ENCODE measurements around the gene RNF214. TPM values are rescaled to one million over a fixed set of nuclear protein-coding genes. Genes with fewer than 3 reads are reported as not detected.

Gene RNF214
- total RNA-seq, 1 donor from 2014 or later, result 18.5 TPM

GRCh38 chr11:117273550-117274289 is 41.2 kb downstream of the RNF214 start:
- Mint-ChIP-seq H3K4me1 (ENCODE audit: low read depth) (no peaks in the 10 kb centered on the region), H3K27me3 (ENCODE audit: insufficient read depth) (no peaks in the 10 kb centered on the region), H3K9me3 (no peaks in the 10 kb centered on the region), H3K36me3 (ENCODE audit: low read depth) (peaks cover 12% of the 10 kb centered on the region), H3K27ac (no peak overlapping the region), H3K4me3 (no peak overlapping the region)
- intact Hi-C loops (cut with micrococcal nuclease), result no loop called here
- DNase-seq (ENCODE audit: low spot score), result no peak

GRCh38 chr11:117278347-117278746 is 45.9 kb downstream of the RNF214 start:
- peaks cover 15% of the 10 kb centered on the region for H3K36me3 Mint-ChIP-seq (ENCODE audit: low read depth)
- no peak overlapping the region for H3K27ac Mint-ChIP-seq
- no peak for DNase-seq (ENCODE audit: low spot score)
- peaks cover 11% of the 10 kb centered on the region for H3K4me1 Mint-ChIP-seq (ENCODE audit: low read depth)
- no peaks in the 10 kb centered on the region for H3K9me3 Mint-ChIP-seq
- intact Hi-C loops (cut with micrococcal nuclease), result no loop called here
- H3K27me3 Mint-ChIP-seq (ENCODE audit: insufficient read depth), result no peaks in the 10 kb centered on the region
- no peak overlapping the region for H3K4me3 Mint-ChIP-seq

GRCh38 chr11:117279711-117280376 is 47.4 kb downstream of the RNF214 start:
- H3K27ac Mint-ChIP-seq, result no peak overlapping the region
- H3K4me3 Mint-ChIP-seq, result no peak overlapping the region

GRCh38 chr11:117281159-117281558 is 48.7 kb downstream of the RNF214 start:
- peaks cover 9% of the 10 kb centered on the region for H3K36me3 Mint-ChIP-seq (ENCODE audit: low read depth)
- H3K27ac Mint-ChIP-seq, result no peak overlapping the region
- H3K9me3 Mint-ChIP-seq, result no peaks in the 10 kb centered on the region
- no peak for DNase-seq (ENCODE audit: low spot score)
- no peaks in the 10 kb centered on the region for H3K27me3 Mint-ChIP-seq (ENCODE audit: insufficient read depth)
- intact Hi-C loops (cut with micrococcal nuclease), result no loop called here
- H3K4me1 Mint-ChIP-seq (ENCODE audit: low read depth), result peaks cover 11% of the 10 kb centered on the region
- H3K4me3 Mint-ChIP-seq, result no peak overlapping the region

More at GRCh38 chr11:117279711-117280376, 47.4 kb downstream of the RNF214 start:
- Mint-ChIP-seq H3K27me3 (ENCODE audit: insufficient read depth) (no peaks in the 10 kb centered on the region), H3K4me1 (ENCODE audit: low read depth) (peaks cover 11% of the 10 kb centered on the region), H3K36me3 (ENCODE audit: low read depth) (peaks cover 9% of the 10 kb centered on the region), H3K9me3 (no peaks in the 10 kb centered on the region)
- intact Hi-C loops (cut with micrococcal nuclease), result no loop called here
- no peak for DNase-seq (ENCODE audit: low spot score)

- no peak overlapping the region for H3K27ac Mint-ChIP-seq
- H3K9me3 Mint-ChIP-seq, result no peaks in the 10 kb centered on the region
- no peaks in the 10 kb centered on the region for H3K27me3 Mint-ChIP-seq (ENCODE audit: insufficient read depth)
- peaks cover 11% of the 10 kb centered on the region for H3K4me1 Mint-ChIP-seq (ENCODE audit: low read depth)
- intact Hi-C loops (cut with micrococcal nuclease), result no loop called here
- H3K36me3 Mint-ChIP-seq (ENCODE audit: low read depth), result peaks cover 12% of the 10 kb centered on the region
- DNase-seq (ENCODE audit: low spot score), result no peak
- H3K4me3 Mint-ChIP-seq, result no peak overlapping the region
Measured at GRCh38 chr11:117281869-117282268, 49.4 kb downstream of the RNF214 start.

GRCh38 chr11:117282956-117283355 is 50.5 kb downstream of the RNF214 start:
- intact Hi-C loops (cut with micrococcal nuclease), result no loop called here

GRCh38 chr11:117284053-117284452 is 51.6 kb downstream of the RNF214 start:
- no peak for DNase-seq (ENCODE audit: low spot score)
- Mint-ChIP-seq H3K27ac (no peak overlapping the region), H3K27me3 (ENCODE audit: insufficient read depth) (no peaks in the 10 kb centered on the region), H3K4me1 (ENCODE audit: low read depth) (peaks cover 11% of the 10 kb centered on the region), H3K9me3 (no peaks in the 10 kb centered on the region), H3K4me3 (no peak overlapping the region), H3K36me3 (ENCODE audit: low read depth) (peaks cover 12% of the 10 kb centered on the region)
- intact Hi-C loops (cut with micrococcal nuclease), result no loop called here

More at GRCh38 chr11:117282956-117283355, 50.5 kb downstream of the RNF214 start:
- Mint-ChIP-seq H3K4me3 (no peak overlapping the region), H3K27me3 (ENCODE audit: insufficient read depth) (no peaks in the 10 kb centered on the region), H3K27ac (no peak overlapping the region), H3K4me1 (ENCODE audit: low read depth) (peaks cover 11% of the 10 kb centered on the region), H3K9me3 (no peaks in the 10 kb centered on the region), H3K36me3 (ENCODE audit: low read depth) (peaks cover 12% of the 10 kb centered on the region)
- no peak for DNase-seq (ENCODE audit: low spot score)

GRCh38 chr11:117286588-117286987 is 54.1 kb downstream of the RNF214 start:
- no peak overlapping the region for H3K27ac Mint-ChIP-seq
- peaks cover 12% of the 10 kb centered on the region for H3K36me3 Mint-ChIP-seq (ENCODE audit: low read depth)

GRCh38 chr11:117287668-117288067 is 55.2 kb downstream of the RNF214 start:
- no peaks in the 10 kb centered on the region for H3K27me3 Mint-ChIP-seq (ENCODE audit: insufficient read depth)
- H3K4me3 Mint-ChIP-seq, result no peak overlapping the region
- intact Hi-C loops (cut with micrococcal nuclease), result no loop called here
- no peak overlapping the region for H3K27ac Mint-ChIP-seq
- H3K36me3 Mint-ChIP-seq (ENCODE audit: low read depth), result peaks cover 6% of the 10 kb centered on the region
- no peak for DNase-seq (ENCODE audit: low spot score)
- H3K4me1 Mint-ChIP-seq (ENCODE audit: low read depth), result no peaks in the 10 kb centered on the region
- no peaks in the 10 kb centered on the region for H3K9me3 Mint-ChIP-seq

More at GRCh38 chr11:117286588-117286987, 54.1 kb downstream of the RNF214 start:
- Mint-ChIP-seq H3K9me3 (no peaks in the 10 kb centered on the region), H3K4me3 (no peak overlapping the region), H3K27me3 (ENCODE audit: insufficient read depth) (no peaks in the 10 kb centered on the region), H3K4me1 (ENCODE audit: low read depth) (no peaks in the 10 kb centered on the region)
- DNase-seq (ENCODE audit: low spot score), result no peak
- intact Hi-C loops (cut with micrococcal nuclease), result no loop called here

GRCh38 chr11:117289795-117290194 is 57.3 kb downstream of the RNF214 start:
- Mint-ChIP-seq H3K9me3 (no peaks in the 10 kb centered on the region), H3K4me1 (ENCODE audit: low read depth) (no peaks in the 10 kb centered on the region), H3K4me3 (no peak overlapping the region), H3K36me3 (ENCODE audit: low read depth) (peaks cover 6% of the 10 kb centered on the region), H3K27ac (no peak overlapping the region), H3K27me3 (ENCODE audit: insufficient read depth) (no peaks in the 10 kb centered on the region)
- no peak for DNase-seq (ENCODE audit: low spot score)
- intact Hi-C loops (cut with micrococcal nuclease), result no loop called here

- Mint-ChIP-seq H3K27ac (no peak within 1 kb of the TSS), H3K9me3 (no peaks in the 10 kb centered on the region), H3K36me3 (ENCODE audit: low read depth) (peaks cover 3% of the 10 kb centered on the region), H3K27me3 (ENCODE audit: insufficient read depth) (no peaks in the 10 kb centered on the region), H3K4me1 (ENCODE audit: low read depth) (no peaks in the 10 kb centered on the region), H3K4me3 (no peak within 1 kb of the TSS)
- DNase-seq (ENCODE audit: low spot score), result no peak
- intact Hi-C loops (cut with micrococcal nuclease), result no loop called here
Measured at GRCh38 chr11:117290809-117291396, 58.4 kb downstream of the RNF214 start, which contains the start of gene BACE1-AS. Gene BACE1-AS, plus strand, starts transcription at chr11:117291346.

GRCh38 chr11:117292616-117293015 is 60.1 kb downstream of the RNF214 start:
- H3K4me1 Mint-ChIP-seq (ENCODE audit: low read depth), result no peaks in the 10 kb centered on the region
- no peak for DNase-seq (ENCODE audit: low spot score)
- H3K4me3 Mint-ChIP-seq, result no peak overlapping the region
- H3K27me3 Mint-ChIP-seq (ENCODE audit: insufficient read depth), result no peaks in the 10 kb centered on the region
- H3K27ac Mint-ChIP-seq, result no peak overlapping the region
- intact Hi-C loops (cut with micrococcal nuclease), result no loop called here
- H3K9me3 Mint-ChIP-seq, result no peaks in the 10 kb centered on the region
- H3K36me3 Mint-ChIP-seq (ENCODE audit: low read depth), result no peaks in the 10 kb centered on the region

All from activated T-helper 1 cell treated with anti-CD3 and anti-CD28 coated beads, Interleukin-12 subunit alpha, Interleukin-12 subunit beta, Interleukin-2, Interleukin-4 antibody, amounts not matched to agents 30 ng/mL and 10 ng/mL and 1 ng/mL, durations not matched to agents 14 hours and 24 hours and 36 hours (primary cell).